HFFc6 (cell line): ENCODE results near the gene NUDCD3. TPM values are rescaled to one million over a fixed set of nuclear protein-coding genes. Genes with fewer than 3 reads are reported as not detected.
A peak's percentile ranks its signal among the peaks of the same experiment; 100 is the strongest.

ENCODE experiments used
- DNase-seq: peaks from one replicate; pipeline ENCODE4 v3.0.0-alpha.2; 2018
- H3K27ac Mint-ChIP-seq: 2 replicates; pipeline ENCODE4 v1.8.0; 2020; ENCODE audit warnings: mild to moderate bottlenecking, mixed read lengths
- H3K27me3 Mint-ChIP-seq: 2 replicates; pipeline ENCODE4 v1.8.0; 2021; ENCODE audit warnings: mild to moderate bottlenecking, moderate library complexity, mixed read lengths; ENCODE audit not compliant: insufficient read depth
- H3K36me3 Mint-ChIP-seq: 2 replicates; pipeline ENCODE4 v1.8.0; 2021; ENCODE audit warnings: low read depth, mixed read lengths
- H3K4me1 Mint-ChIP-seq: 2 replicates; pipeline ENCODE4 v1.8.0; 2020; ENCODE audit warnings: low read depth, mixed read lengths
- H3K4me3 Mint-ChIP-seq: 2 replicates; pipeline ENCODE4 v1.8.0; 2020; ENCODE audit warnings: mild to moderate bottlenecking, moderate library complexity, mixed read lengths
- H3K9me3 Mint-ChIP-seq: 2 replicates; pipeline ENCODE4 v1.8.0; 2020; ENCODE audit warnings: mild to moderate bottlenecking, mixed read lengths
- CTCF ChIP-seq: fragments of 200-600 bp; sonication (generic); IDR thresholded peaks from 2 replicates; pipeline ENCODE4 v1.5.0; 2021; ENCODE audit warnings: antibody characterized with exemption, mild to moderate bottlenecking
- total RNA-seq, 6 experiments: library from RNA; stranded (reverse); fragmentation: NEBNext Ultra II Directional; extraction: Animal tissue kit (Norgen Biotek cat#: 25700); gene quantifications; 2 replicates in 1 of 6; 3 replicates in 5 of 6; pipeline ENCODE4 v1.2.3, GENCODE V29; 2021

The NUDCD3 gene
- total RNA-seq, 6 experiments from 2014 or later, result 79.2 to 114 (median 90.6) TPM

GRCh38 chr7:44451123-44451522, 39.3 kb downstream of the NUDCD3 start:
- no peaks in the 10 kb centered on the region; the same call in 1 of the 2 replicates for H3K27me3 Mint-ChIP-seq
- H3K4me3 Mint-ChIP-seq, result no peak overlapping the region
- H3K27ac Mint-ChIP-seq, result no peak overlapping the region
- H3K9me3 Mint-ChIP-seq, result no peaks in the 10 kb centered on the region
- peaks cover 33% of the 10 kb centered on the region for H3K4me1 Mint-ChIP-seq
- no peak for DNase-seq
- H3K36me3 Mint-ChIP-seq, result peaks cover 18% of the 10 kb centered on the region
- TF ChIP-seq CTCF, result no peak

GRCh38 chr7:44449584-44449928, 40.9 kb downstream of the NUDCD3 start:
- H3K4me1 Mint-ChIP-seq, result peaks cover 33% of the 10 kb centered on the region
- peak overlapping the region; percentile 89 for H3K27ac Mint-ChIP-seq
- peak overlapping the region; percentile 72 for H3K4me3 Mint-ChIP-seq
- no peak for TF ChIP-seq CTCF
- DNase-seq, result peak; percentile 43
- no peaks in the 10 kb centered on the region; the same call in 1 of the 2 replicates for H3K27me3 Mint-ChIP-seq
- H3K36me3 Mint-ChIP-seq, result peaks cover 22% of the 10 kb centered on the region
- H3K9me3 Mint-ChIP-seq, result no peaks in the 10 kb centered on the region

- peak overlapping the region; percentile 72 for H3K4me3 Mint-ChIP-seq
- H3K4me1 Mint-ChIP-seq, result peaks cover 33% of the 10 kb centered on the region
- peak; percentile 49 for DNase-seq
- H3K27me3 Mint-ChIP-seq, result no peaks in the 10 kb centered on the region; the same call in 1 of the 2 replicates
- no peak for TF ChIP-seq CTCF
- peak overlapping the region; percentile 89 for H3K27ac Mint-ChIP-seq
- no peaks in the 10 kb centered on the region for H3K9me3 Mint-ChIP-seq
- H3K36me3 Mint-ChIP-seq, result peaks cover 22% of the 10 kb centered on the region
These were observed 41.4 kb downstream of the NUDCD3 start for GRCh38 chr7:44448922-44449583.

GRCh38 chr7:44447874-44448425, 42.5 kb downstream of the NUDCD3 start:
- no peak for TF ChIP-seq CTCF
- H3K27ac Mint-ChIP-seq, result peak overlapping the region; percentile 89
- no peaks in the 10 kb centered on the region; the same call in 1 of the 2 replicates for H3K27me3 Mint-ChIP-seq
- no peaks in the 10 kb centered on the region for H3K9me3 Mint-ChIP-seq
- H3K4me3 Mint-ChIP-seq, result no peak overlapping the region
- no peak for DNase-seq
- peaks cover 22% of the 10 kb centered on the region for H3K36me3 Mint-ChIP-seq
- peaks cover 33% of the 10 kb centered on the region for H3K4me1 Mint-ChIP-seq

GRCh38 chr7:44445986-44446671, 44.3 kb downstream of the NUDCD3 start:
- H3K36me3 Mint-ChIP-seq, result peaks cover 14% of the 10 kb centered on the region
- no peaks in the 10 kb centered on the region; the same call in 1 of the 2 replicates for H3K27me3 Mint-ChIP-seq

More at GRCh38 chr7:44445986-44446671, 44.3 kb downstream of the NUDCD3 start:
- TF ChIP-seq CTCF, result no peak
- no peak overlapping the region for H3K4me3 Mint-ChIP-seq
- DNase-seq, result no peak
- H3K4me1 Mint-ChIP-seq, result peaks cover 37% of the 10 kb centered on the region
- H3K9me3 Mint-ChIP-seq, result no peaks in the 10 kb centered on the region
- H3K27ac Mint-ChIP-seq, result no peak overlapping the region
